Fibroblast of pulmonary artery (primary cell): ENCODE data around the gene ENPP6.

Experiments
- DNase-seq: peaks from one replicate; pipeline ENCODE4 v3.0.0-alpha.2; 2010; ENCODE audit warnings: low read depth
- H3K4me3 ChIP-seq: replicated peaks from 2 replicates; pipeline ENCODE4 v1.5.1; 2011; ENCODE audit warnings: low read depth, mild to moderate bottlenecking, control low read depth, low read length, moderate library complexity
- TF ChIP-seq, protein P1 (sequence below): IDR thresholded peaks from 2 replicates; pipeline ENCODE4 v1.5.1; 2011; ENCODE audit warnings: mild to moderate bottlenecking, control low read depth, low read length, inconsistent platforms; ENCODE audit errors: missing control alignments

ENPP6 gene

DNA sequence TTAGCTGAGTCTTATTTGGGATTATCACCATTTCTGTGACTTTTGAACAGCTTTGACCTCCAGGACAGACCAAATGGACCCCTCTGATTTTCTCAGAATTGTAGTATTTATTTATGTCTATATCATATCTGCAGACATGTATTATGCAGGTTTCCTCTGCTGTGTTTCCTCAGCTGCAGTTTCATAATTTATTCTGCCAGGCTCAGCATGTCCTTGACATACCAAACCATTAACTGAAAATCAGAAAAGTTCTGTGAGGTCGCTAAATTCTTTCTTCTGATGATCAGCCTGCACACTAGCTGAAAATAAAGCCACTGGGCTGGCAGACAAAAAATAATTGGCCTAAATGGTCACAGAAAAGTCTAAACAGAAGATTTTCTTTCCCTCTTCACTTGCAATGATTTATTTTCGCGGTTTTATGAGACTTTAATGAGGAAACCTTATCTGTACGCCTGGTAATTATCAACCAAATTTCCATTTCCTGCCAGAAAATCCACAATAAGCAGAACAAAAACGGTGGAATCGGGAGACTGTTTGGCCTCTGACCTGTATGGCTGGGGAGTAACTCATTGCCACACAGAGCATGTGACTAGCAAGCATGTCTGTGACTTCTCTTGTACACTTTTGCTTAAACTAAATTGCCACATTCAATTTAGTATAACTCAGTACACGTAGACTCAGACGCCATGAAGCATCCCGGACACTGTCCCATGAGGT, 150.9 kb downstream of the ENPP6 start:
- TF ChIP-seq, protein P1, sequence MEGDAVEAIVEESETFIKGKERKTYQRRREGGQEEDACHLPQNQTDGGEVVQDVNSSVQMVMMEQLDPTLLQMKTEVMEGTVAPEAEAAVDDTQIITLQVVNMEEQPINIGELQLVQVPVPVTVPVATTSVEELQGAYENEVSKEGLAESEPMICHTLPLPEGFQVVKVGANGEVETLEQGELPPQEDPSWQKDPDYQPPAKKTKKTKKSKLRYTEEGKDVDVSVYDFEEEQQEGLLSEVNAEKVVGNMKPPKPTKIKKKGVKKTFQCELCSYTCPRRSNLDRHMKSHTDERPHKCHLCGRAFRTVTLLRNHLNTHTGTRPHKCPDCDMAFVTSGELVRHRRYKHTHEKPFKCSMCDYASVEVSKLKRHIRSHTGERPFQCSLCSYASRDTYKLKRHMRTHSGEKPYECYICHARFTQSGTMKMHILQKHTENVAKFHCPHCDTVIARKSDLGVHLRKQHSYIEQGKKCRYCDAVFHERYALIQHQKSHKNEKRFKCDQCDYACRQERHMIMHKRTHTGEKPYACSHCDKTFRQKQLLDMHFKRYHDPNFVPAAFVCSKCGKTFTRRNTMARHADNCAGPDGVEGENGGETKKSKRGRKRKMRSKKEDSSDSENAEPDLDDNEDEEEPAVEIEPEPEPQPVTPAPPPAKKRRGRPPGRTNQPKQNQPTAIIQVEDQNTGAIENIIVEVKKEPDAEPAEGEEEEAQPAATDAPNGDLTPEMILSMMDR = no peak
- H3K4me3 ChIP-seq = no peak overlapping the region
- no peak for DNase-seq

- DNase-seq = no peak
- no peak overlapping the region for H3K4me3 ChIP-seq
- TF ChIP-seq, protein P1 = no peak
Measured at GRCh38 chr4:184064877-184065276, 152.8 kb downstream of the ENPP6 start.

- DNase-seq = no peak
- TF ChIP-seq, protein P1 = no peak
- no peak overlapping the region for H3K4me3 ChIP-seq
Measured at GRCh38 chr4:184062769-184063168, 154.9 kb downstream of the ENPP6 start.

- no peak for DNase-seq
- TF ChIP-seq, protein P1 = no peak
- no peak overlapping the region for H3K4me3 ChIP-seq
Measured at GRCh38 chr4:184061582-184061981, 156.1 kb downstream of the ENPP6 start.

DNA sequence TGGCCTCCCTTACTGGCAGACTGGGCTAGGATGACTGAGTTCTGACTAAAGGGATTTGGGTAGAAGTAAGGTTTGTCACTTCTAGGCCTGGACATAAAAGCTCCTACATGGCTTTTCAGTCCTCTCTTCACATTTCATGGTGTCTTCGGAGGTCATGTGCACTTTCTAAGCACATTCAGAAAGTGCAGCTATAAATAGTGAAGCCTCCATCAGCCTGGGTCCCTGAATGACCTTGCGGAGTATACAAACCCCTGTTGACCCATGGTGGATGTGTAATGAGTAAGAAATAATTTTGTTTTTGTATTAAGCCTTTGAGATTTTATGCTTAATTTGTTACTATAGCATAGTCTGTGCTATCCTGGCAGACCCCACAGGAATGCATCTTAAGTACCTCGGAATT, 158.6 kb downstream of the ENPP6 start:
- TF ChIP-seq, protein P1 = no peak
- H3K4me3 ChIP-seq = no peak overlapping the region
- no peak for DNase-seq

DNA sequence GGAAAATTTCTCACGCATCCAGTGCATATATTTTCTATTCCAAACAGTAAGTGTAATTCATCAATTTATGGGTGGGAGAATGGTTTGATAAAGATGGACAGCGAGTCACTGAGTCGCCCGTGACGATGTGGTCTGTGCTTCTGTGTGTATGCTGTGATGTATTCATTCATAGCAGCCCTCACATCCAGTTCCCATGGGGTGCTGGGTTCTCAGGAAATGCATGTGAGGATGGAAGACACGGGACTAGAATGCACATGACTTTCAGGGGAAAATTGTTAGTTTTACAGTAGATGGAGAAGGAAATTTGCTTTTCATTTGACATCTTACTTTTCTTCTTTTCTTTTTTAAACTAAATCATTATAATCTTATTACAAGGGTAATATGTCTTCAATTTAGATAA, 159.6 kb downstream of the ENPP6 start:
- DNase-seq = no peak
- TF ChIP-seq, protein P1 = no peak
- H3K4me3 ChIP-seq = no peak overlapping the region

DNA sequence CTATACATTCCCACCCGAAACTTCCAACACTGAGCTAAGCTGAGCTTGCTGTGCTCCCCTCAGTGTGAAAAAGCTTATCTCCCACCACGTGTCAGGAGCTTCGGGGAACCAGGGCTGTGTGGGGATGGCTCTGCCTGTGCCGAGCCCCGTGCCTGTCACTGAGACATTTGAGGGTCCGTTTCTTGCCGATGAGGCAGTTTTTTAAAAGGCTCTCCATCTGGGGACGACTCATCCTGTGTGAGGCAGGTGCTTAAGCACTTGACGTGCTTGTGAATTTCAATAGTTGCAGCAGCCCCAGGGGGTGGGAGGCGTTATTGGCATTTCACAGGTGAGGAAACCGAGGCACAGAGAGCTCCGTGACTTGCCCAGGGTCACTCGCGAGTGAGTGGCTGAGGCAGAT, 160.8 kb downstream of the ENPP6 start:
- no peak for DNase-seq
- no peak overlapping the region for H3K4me3 ChIP-seq
- TF ChIP-seq, protein P1 = no peak
